Sigmoid colon (tissue), 4 donors: ENCODE measurements around the gene SLC25A25.

Source experiments
- CTCF ChIP-seq, 4 experiments: fragments of 450-650 bp in 3 of 4; fragments of 200-600 bp in 1 of 4; IDR thresholded peaks; one replicate each; pipeline ENCODE4 v1.5.1; 2016 to 2019; ENCODE audit warnings: antibody characterized with exemption in 4 of 4, mild to moderate bottlenecking in 3 of 4, moderate library complexity in 2 of 4
- EP300 ChIP-seq, 4 donors: sonication (generic); formaldehyde crosslinking; IDR thresholded peaks; one replicate each; pipeline ENCODE4 v1.6.1; 2017; ENCODE audit warnings: antibody characterized with exemption in 4 of 4
- POLR2A ChIP-seq, 2 donors: fragments of 450-650 bp; IDR thresholded peaks; one replicate each; pipeline ENCODE4 v1.6.1; 2016; ENCODE audit warnings: antibody characterized with exemption in 2 of 2, mild to moderate bottlenecking in 2 of 2, moderate library complexity in 2 of 2
- POLR2AphosphoS5 ChIP-seq, 4 donors: sonication (generic); formaldehyde crosslinking; IDR thresholded peaks; one replicate each; pipeline ENCODE4 v1.6.1; 2017; ENCODE audit warnings: antibody characterized with exemption in 4 of 4

GRCh38 chr9:128077847-128078503 lies 9.9 kb downstream of the SLC25A25 start:
- TF ChIP-seq POLR2A (IDR thresholded peaks at IDR 0.05): no peak
- no peak for TF ChIP-seq CTCF (IDR thresholded peaks at IDR 0.05)
- TF ChIP-seq POLR2AphosphoS5 (IDR thresholded peaks at IDR 0.05): no peak
- no peak for TF ChIP-seq EP300 (IDR thresholded peaks at IDR 0.05)
